Esophagus squamous epithelium (tissue), 5 donors: ENCODE measurements around the gene EPHA5. TPM values are rescaled to one million over a fixed set of nuclear protein-coding genes. Genes with fewer than 3 reads are reported as not detected.

ENCODE experiments used
- DNase-seq: peaks from one replicate; lab custom pipeline; 2025; lab: John Stamatoyannopoulos, UW
- H3K27ac ChIP-seq, 4 donors: fragments of 200-600 bp; sonication (generic); one replicate each; pipeline ENCODE4 v1.5.1; 2016 to 2019; ENCODE audit warnings: mild to moderate bottlenecking in 1 of 4
- H3K27me3 ChIP-seq, 4 donors: fragments of 200-600 bp; sonication (generic); 1 replicate in 3 of 4; 2 replicates in 1 of 4; pipeline versions ENCODE4 v1.5.1 to v1.6.0; 2017 to 2021; ENCODE audit warnings: antibody characterized with exemption in 1 of 4
- H3K36me3 ChIP-seq, 3 donors: fragments of 200-600 bp; sonication (generic); one replicate each; pipeline ENCODE4 v1.5.1; 2016 to 2019
- H3K4me1 ChIP-seq, 3 donors: fragments of 200-600 bp; sonication (generic); one replicate each; pipeline ENCODE4 v1.5.1; 2017 to 2019
- H3K4me3 ChIP-seq, 4 donors: fragments of 200-600 bp; sonication (generic); 1 replicate in 3 of 4; 2 replicates in 1 of 4; pipeline ENCODE4 v1.5.1; 2016 to 2019; ENCODE audit warnings: mild to moderate bottlenecking in 2 of 4, moderate library complexity in 1 of 4
- H3K9me3 ChIP-seq, 3 donors: fragments of 200-600 bp; sonication (generic); one replicate each; pipeline ENCODE4 v1.5.1; 2016 to 2019
- POLR2A ChIP-seq, 4 donors: fragments of 450-650 bp; IDR thresholded peaks; one replicate each; pipeline ENCODE4 v1.6.1; 2017; ENCODE audit warnings: antibody characterized with exemption in 4 of 4, mild to moderate bottlenecking in 4 of 4, moderate library complexity in 3 of 4
- WGBS, 2 donors: methylation state at CpG; one replicate each; pipeline ENCODE4 v1.1.5; 2018; 5-methylcytosine and 5-hydroxymethylcytosine counted together
- intact Hi-C: fragments of 100-400 bp; cut with DNase I; formaldehyde crosslinking; loops from one replicate; pipeline ENCODE4 v1.15.0; 2022
- total RNA-seq, 4 donors: library from RNA; depleted of rRNA; stranded (reverse); fragments of >200 nt; gene quantifications; one replicate each; pipeline ENCODE4 v1.1.0, GENCODE V29; 2016
- TF ChIP-seq, protein P1 (sequence below), 6 experiments: fragments of 450-650 bp in 4 of 6; fragments of 200-600 bp in 2 of 6; sonication (generic) in 2 of 6; IDR thresholded peaks; one replicate each; pipeline ENCODE4 v1.5.1; 2016 to 2019; ENCODE audit warnings: antibody characterized with exemption in 6 of 6, mild to moderate bottlenecking in 4 of 6, moderate library complexity in 4 of 6
- donor health status: DM: yes; HTN: yes; CAD: no.

EPHA5 gene
- total RNA-seq, 4 donors from 2014 or later, result under 0.01 to 0.06 TPM; not detected in 2

DNA sequence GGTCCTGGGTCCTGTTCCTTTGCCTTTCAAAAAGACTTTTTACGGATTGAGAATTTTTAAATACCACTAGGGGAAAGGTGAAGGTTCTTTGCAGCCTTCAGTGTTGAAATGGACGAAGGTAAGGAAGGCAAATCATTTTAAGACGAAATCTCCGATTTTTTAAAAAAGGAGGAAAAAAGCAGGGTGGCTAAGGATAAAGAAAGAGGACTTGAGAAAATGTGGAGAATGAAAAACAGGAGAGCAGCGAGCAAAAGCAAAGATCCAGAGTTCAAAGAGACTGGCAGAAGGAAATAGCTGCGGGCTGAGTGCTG lies 314 bp downstream of the EPHA5 start:
- intact Hi-C loops, result no loop called here
- peak overlapping the region; percentile 7 to 63 (median 33) for H3K4me3 ChIP-seq
- WGBS, 2 donors, result 1% methylated on average over 6 of the region's 6 CpGs
- no peak for DNase-seq
- TF ChIP-seq POLR2A (IDR thresholded peaks at IDR 0.05), result no peak
- TF ChIP-seq, protein P1, sequence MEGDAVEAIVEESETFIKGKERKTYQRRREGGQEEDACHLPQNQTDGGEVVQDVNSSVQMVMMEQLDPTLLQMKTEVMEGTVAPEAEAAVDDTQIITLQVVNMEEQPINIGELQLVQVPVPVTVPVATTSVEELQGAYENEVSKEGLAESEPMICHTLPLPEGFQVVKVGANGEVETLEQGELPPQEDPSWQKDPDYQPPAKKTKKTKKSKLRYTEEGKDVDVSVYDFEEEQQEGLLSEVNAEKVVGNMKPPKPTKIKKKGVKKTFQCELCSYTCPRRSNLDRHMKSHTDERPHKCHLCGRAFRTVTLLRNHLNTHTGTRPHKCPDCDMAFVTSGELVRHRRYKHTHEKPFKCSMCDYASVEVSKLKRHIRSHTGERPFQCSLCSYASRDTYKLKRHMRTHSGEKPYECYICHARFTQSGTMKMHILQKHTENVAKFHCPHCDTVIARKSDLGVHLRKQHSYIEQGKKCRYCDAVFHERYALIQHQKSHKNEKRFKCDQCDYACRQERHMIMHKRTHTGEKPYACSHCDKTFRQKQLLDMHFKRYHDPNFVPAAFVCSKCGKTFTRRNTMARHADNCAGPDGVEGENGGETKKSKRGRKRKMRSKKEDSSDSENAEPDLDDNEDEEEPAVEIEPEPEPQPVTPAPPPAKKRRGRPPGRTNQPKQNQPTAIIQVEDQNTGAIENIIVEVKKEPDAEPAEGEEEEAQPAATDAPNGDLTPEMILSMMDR (IDR thresholded peaks at IDR 0.05), result no peak
- peaks cover 0 to 68% (median 10%) of the 10 kb centered on the region in 4 donors for H3K27me3 ChIP-seq
- no peaks in the 10 kb centered on the region for H3K9me3 ChIP-seq
- H3K36me3 ChIP-seq, result no peaks in the 10 kb centered on the region
- H3K4me1 ChIP-seq, result peaks cover 15 to 36% (median 21%) of the 10 kb centered on the region in 3 donors
- H3K27ac ChIP-seq, result no peak overlapping the region

DNA sequence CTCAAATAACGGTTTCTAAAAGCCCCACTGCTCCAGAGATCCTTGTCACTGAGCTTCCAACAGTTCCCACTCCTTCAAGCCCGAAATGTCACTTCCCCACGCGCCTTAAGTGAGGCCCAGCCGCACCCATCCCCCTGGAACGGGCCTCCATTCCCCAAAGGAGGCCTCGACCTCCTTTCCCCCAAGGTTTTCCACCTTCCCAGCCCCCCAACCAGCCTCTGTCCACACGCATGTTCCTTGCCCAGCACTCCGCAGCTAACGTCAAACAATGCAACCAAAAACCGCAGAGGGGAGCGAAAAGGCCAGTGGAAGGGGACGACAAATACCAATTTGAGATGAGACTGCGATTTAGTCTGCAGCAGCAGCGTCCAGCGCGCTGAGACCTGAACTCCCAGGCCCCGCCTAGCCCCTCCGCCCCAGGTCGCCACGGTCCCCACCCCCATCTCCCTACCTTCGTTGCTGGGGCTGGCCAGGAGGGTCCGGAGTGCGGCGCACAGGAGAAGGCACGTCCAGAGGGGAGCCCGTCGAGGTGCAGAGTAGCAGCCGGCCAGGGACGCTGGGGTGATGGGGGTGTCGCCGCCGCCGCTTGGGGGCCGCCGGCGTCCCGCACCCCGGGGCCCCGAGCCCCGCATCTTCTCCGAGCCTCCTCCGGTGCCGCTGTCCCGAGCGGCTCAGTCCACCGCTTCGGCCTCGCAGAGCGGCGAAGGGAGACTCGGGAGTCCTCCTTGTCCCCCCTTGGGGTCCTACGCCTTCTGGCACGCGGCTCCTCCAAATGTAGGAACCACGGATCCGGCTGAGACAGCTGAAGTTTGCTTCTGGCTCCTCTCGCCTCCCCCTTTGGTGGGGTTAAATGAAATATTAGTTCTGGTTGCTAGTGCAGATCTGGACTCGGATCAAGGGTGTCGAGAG lies 924 bp downstream of the EPHA5 start:
- Histone ChIP-seq H3K27ac (no peak overlapping the region), H3K36me3 (no peaks in the 10 kb centered on the region), H3K4me3 (peak overlapping the region; percentile 7 to 63 (median 33)), H3K4me1 (peaks cover 15 to 36% (median 21%) of the 10 kb centered on the region in 3 donors), H3K9me3 (no peaks in the 10 kb centered on the region), H3K27me3 (peaks cover 0 to 74% (median 10%) of the 10 kb centered on the region in 4 donors)
- intact Hi-C loops, result no loop called here
- TF ChIP-seq, protein P1 (IDR thresholded peaks at IDR 0.05), result no peak
- no peak for TF ChIP-seq POLR2A (IDR thresholded peaks at IDR 0.05)
- WGBS, 2 donors, result 2 to 5% methylated on average over 12 to 22 of the region's 60 CpGs
- DNase-seq, result no peak

DNA sequence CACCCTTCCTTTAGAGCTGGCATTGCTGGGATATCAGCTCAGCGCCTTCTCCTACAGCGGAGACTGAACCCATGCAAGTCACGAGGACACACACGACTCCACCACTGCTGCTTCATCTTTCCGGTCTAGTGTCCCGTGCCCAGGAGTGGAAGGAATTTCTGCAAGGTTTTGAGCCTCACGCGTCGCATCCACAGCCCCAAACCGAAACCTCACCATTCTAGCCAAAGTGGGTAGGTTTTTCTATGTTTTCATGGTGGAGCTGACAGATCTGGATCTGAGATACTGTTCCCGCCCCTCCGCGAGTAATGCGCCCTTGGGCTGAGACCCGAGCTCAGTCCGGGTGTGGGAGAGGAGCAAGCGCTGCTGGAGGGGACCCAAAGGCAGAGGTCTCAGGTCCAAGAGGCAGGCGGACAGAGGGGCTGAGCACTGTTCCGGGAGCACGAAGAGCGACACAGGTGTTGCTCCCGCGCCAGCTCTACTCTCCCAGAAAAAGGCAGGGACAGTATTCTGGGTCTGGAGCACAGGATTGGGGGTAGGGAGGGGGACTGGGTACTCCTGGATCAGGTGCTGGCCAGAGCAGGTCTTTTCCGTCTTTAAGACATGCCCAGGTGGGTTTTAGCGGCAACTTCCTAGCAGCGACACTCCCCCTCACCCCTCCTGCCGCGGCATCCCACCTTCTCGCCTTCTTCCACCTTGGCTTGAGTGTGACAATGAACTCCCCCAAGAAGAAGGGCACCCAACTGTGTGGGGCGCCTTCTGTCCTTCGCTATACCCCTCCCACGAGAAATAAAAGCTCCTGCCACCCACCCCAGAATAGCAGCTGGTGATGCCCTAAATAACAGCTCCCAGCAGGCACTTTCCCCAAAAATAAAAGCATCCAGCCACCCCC lies 1.8 kb downstream of the EPHA5 start:
- Histone ChIP-seq H3K36me3 (no peaks in the 10 kb centered on the region), H3K27me3 (peaks cover 0 to 80% (median 10%) of the 10 kb centered on the region in 4 donors), H3K9me3 (no peaks in the 10 kb centered on the region), H3K4me3 (peak overlapping the region in 3 of 4 donors; percentile 17 to 63 (median 37)), H3K4me1 (peaks cover 15 to 36% (median 21%) of the 10 kb centered on the region in 3 donors), H3K27ac (no peak overlapping the region)
- 12 to 14% methylated on average over 12 to 21 of the region's 32 CpGs for WGBS, 2 donors
- no peak for DNase-seq
- TF ChIP-seq, protein P1 (IDR thresholded peaks at IDR 0.05), result no peak
- no peak for TF ChIP-seq POLR2A (IDR thresholded peaks at IDR 0.05)
- intact Hi-C loops, result no loop called here

DNA sequence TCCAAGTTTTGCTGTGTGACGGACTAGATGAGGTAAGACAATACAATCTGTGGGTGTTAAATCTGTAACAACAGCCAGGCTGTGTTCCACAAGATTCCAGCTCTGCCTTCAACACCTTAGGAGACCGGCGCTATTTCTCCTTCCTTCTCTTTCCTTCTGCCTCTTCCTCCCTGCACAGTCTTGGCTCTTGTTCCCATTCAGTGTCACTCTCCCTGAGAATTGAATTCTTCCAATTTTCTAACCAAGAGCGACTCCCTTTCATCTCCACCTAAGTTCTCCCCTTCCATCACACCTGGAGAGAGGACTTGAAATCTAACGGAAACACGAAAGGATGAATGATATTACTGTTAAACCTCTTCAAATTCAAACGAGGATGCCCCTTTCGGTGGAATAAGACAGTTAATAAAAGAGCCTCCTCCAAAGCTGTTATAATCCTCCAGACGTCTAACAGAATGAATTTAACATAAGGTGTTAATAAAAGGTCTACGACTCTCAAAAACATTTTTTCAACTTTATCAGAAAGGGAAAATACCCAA lies 2.7 kb downstream of the EPHA5 start:
- Histone ChIP-seq H3K9me3 (no peaks in the 10 kb centered on the region), H3K4me3 (peak overlapping the region in 3 of 4 donors; percentile 17 to 63 (median 37)), H3K4me1 (peaks cover 15 to 36% (median 21%) of the 10 kb centered on the region in 3 donors), H3K36me3 (no peaks in the 10 kb centered on the region), H3K27ac (no peak overlapping the region), H3K27me3 (peaks cover 0 to 82% (median 10%) of the 10 kb centered on the region in 4 donors)
- TF ChIP-seq, protein P1 (IDR thresholded peaks at IDR 0.05), result no peak
- no peak for TF ChIP-seq POLR2A (IDR thresholded peaks at IDR 0.05)
- no peak for DNase-seq
- 20 to 23% methylated on average over 10 of the region's 10 CpGs for WGBS, 2 donors
- intact Hi-C loops, result no loop called here
